C4-2B (cell line): Measurements from ENCODE around the gene LHX8.

Experiments used
- CTCF ChIP-seq: fragments of 450-650 bp; conservative IDR thresholded peaks from 2 replicates; pipeline ENCODE4 v1.5.1; 2017; ENCODE audit warnings: mild to moderate bottlenecking
- ZFX ChIP-seq: fragments of 450-650 bp; IDR thresholded peaks from 2 replicates; pipeline ENCODE4 v1.6.1; 2017

- TF ChIP-seq CTCF (no peak), ZFX (no peak)
These were observed 18.5 kb upstream of the LHX8 start for GRCh38 chr1:75115654-75116053.
